HL-60 (cell line): Measurements from ENCODE around the gene CSTF2.

ENCODE experiments used
- DNase-seq, 2 experiments: peaks; one replicate each; pipeline ENCODE4 v3.0.0-alpha.2; 2010 to 2020; ENCODE audit warnings: low read depth in 1 of 2, low spot score in 1 of 2
- H3K27ac ChIP-seq: fragments of 250-450 bp; sonication (Bioruptor Pico); replicated peaks from 2 replicates; pipeline ENCODE4 v1.5.1; 2020; ENCODE audit warnings: mild to moderate bottlenecking, moderate library complexity
- H3K27me3 ChIP-seq: fragments of 250-450 bp; sonication (Bioruptor Pico); 2 replicates; pipeline ENCODE4 v1.5.1; 2021; ENCODE audit warnings: mild to moderate bottlenecking, moderate library complexity; ENCODE audit not compliant: insufficient read depth, poor library complexity, severe bottlenecking
- H3K4me3 ChIP-seq: replicated peaks from 2 replicates; pipeline ENCODE4 v1.5.1; 2011; ENCODE audit warnings: mild to moderate bottlenecking, control low read depth, low read length; ENCODE audit not compliant: insufficient read depth
- CTCF ChIP-seq: IDR thresholded peaks from one replicate; pipeline ENCODE4 v1.5.1; 2011; ENCODE audit warnings: low read length, control low read depth, inconsistent platforms; ENCODE audit not compliant: insufficient read depth
- GABPA ChIP-seq: IDR thresholded peaks from 2 replicates; pipeline ENCODE4 v1.6.1; 2012; ENCODE audit warnings: low read depth
- POLR2AphosphoS5 ChIP-seq: IDR thresholded peaks from 2 replicates; pipeline ENCODE4 v1.6.1; 2012; ENCODE audit warnings: low read depth
- REST ChIP-seq: IDR thresholded peaks from 2 replicates; pipeline ENCODE4 v1.6.1; 2012; ENCODE audit warnings: low read depth; ENCODE audit not compliant: insufficient replicate concordance
- SPI1 ChIP-seq: IDR thresholded peaks from 2 replicates; pipeline ENCODE4 v1.6.1; 2012; ENCODE audit warnings: low read depth, mild to moderate bottlenecking, borderline replicate concordance

The CSTF2 gene

GRCh38 chrX:100829730-100830129, 9.5 kb downstream of the CSTF2 start:
- peak; percentile 4 to 16 for DNase-seq
- Histone ChIP-seq H3K27me3 (no peaks in the 10 kb centered on the region), H3K4me3 (no peak overlapping the region), H3K27ac (no peak overlapping the region)
- TF ChIP-seq POLR2AphosphoS5 (no peak), REST (no peak), CTCF (no peak), GABPA (no peak), SPI1 (no peak)

- no peaks in the 10 kb centered on the region for H3K27me3 ChIP-seq
- no peak overlapping the region for H3K27ac ChIP-seq
- no peak overlapping the region for H3K4me3 ChIP-seq
- no peak for TF ChIP-seq CTCF
- no peak for TF ChIP-seq POLR2AphosphoS5
- no peak for TF ChIP-seq REST
- no peak for TF ChIP-seq GABPA
- TF ChIP-seq SPI1 = no peak
- DNase-seq = no peak
These were observed 10.0 kb downstream of the CSTF2 start for GRCh38 chrX:100830143-100830542.

- TF ChIP-seq REST (no peak), POLR2AphosphoS5 (no peak), GABPA (no peak)
- Histone ChIP-seq H3K27ac (no peak overlapping the region), H3K4me3 (no peak overlapping the region), H3K27me3 (no peaks in the 10 kb centered on the region)
- no peak for DNase-seq
These were observed 10.4 kb downstream of the CSTF2 start for GRCh38 chrX:100830547-100830946.
